Nephron progenitor cell (in vitro differentiated cells): ENCODE results near the gene THSD4.

ENCODE experiments used
- DNase-seq: peaks from one replicate; pipeline ENCODE4 v3.0.0; 2021
- H3K27ac Mint-ChIP-seq: 2 replicates; pipeline ENCODE4 v1.8.0; 2021; ENCODE audit warnings: mild to moderate bottlenecking, moderate library complexity, mixed read lengths
- H3K27me3 Mint-ChIP-seq: 2 replicates; pipeline ENCODE4 v1.8.0; 2021; ENCODE audit warnings: mild to moderate bottlenecking, low read depth, mixed read lengths; ENCODE audit not compliant: poor library complexity
- H3K36me3 Mint-ChIP-seq: 2 replicates; pipeline ENCODE4 v1.8.0; 2021; ENCODE audit warnings: low read depth, mixed read lengths
- H3K4me1 Mint-ChIP-seq: 2 replicates; pipeline ENCODE4 v1.8.0; 2021; ENCODE audit warnings: mixed read lengths
- H3K4me3 Mint-ChIP-seq: 2 replicates; pipeline ENCODE4 v1.8.0; 2021; ENCODE audit warnings: mild to moderate bottlenecking, moderate library complexity, mixed read lengths
- H3K9me3 Mint-ChIP-seq: 2 replicates; pipeline ENCODE4 v1.8.0; 2021; ENCODE audit warnings: mild to moderate bottlenecking, moderate library complexity, mixed read lengths
- CTCF ChIP-seq: fragments of 200-600 bp; sonication (generic); IDR thresholded peaks from 2 replicates; pipeline ENCODE4 v1.5.0; 2021; ENCODE audit warnings: antibody characterized with exemption

The THSD4 gene

DNA sequence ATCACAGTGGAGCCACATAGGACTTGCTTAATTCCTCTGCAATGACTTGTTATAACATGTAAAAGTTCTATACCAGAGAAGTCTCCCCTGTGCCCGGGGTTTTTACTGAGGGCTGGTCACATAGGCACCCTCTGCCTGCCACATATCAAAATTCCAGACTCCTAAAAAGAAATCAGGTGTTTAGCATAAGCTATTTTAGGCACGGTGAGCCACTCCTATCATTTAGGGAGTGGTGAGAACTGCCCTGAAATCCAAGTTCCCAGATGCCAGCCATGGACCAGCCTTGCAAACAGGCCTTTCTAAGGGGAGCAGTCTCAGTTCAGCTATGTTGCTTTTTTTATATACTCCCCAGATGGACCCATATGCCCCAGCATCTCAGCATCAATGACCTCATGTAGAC, 130.3 kb downstream of the THSD4 start:
- Mint-ChIP-seq H3K27me3 (peaks cover 3% of the 10 kb centered on the region), H3K27ac (no peak overlapping the region), H3K4me3 (no peak overlapping the region), H3K4me1 (no peaks in the 10 kb centered on the region), H3K9me3 (no peaks in the 10 kb centered on the region), H3K36me3 (peaks cover 11% of the 10 kb centered on the region)
- TF ChIP-seq CTCF, result no peak
- DNase-seq, result no peak

DNA sequence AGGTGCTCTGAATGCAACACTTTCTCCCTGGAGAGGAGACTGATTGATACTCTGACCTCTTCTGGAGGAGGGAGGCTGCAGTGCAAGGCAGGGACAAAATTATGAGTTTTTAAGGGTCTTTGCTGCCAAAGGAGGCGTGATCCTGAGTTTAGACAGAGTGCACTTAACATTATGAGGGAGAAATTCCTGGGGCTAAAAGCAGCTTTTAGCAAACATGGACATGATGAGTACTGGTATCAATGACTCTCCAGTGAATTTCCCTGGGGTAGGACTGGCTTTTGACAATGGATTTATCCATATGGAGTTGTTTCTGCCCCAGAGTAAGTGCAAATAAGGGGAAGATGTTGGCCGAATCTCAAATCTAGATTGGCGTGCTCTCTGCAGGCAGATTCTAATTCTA, 133.1 kb downstream of the THSD4 start:
- no peaks in the 10 kb centered on the region for H3K27me3 Mint-ChIP-seq
- no peak overlapping the region for H3K27ac Mint-ChIP-seq
- no peak overlapping the region for H3K4me3 Mint-ChIP-seq
- DNase-seq, result no peak
- no peak for TF ChIP-seq CTCF
- no peaks in the 10 kb centered on the region for H3K9me3 Mint-ChIP-seq
- no peaks in the 10 kb centered on the region for H3K4me1 Mint-ChIP-seq
- H3K36me3 Mint-ChIP-seq, result no peaks in the 10 kb centered on the region

GRCh38 chr15:71249986-71250385, 134.7 kb downstream of the THSD4 start:
- TF ChIP-seq CTCF, result no peak
- H3K27ac Mint-ChIP-seq, result no peak overlapping the region
- no peaks in the 10 kb centered on the region for H3K9me3 Mint-ChIP-seq
- DNase-seq, result no peak
- H3K4me1 Mint-ChIP-seq, result no peaks in the 10 kb centered on the region
- H3K27me3 Mint-ChIP-seq, result no peaks in the 10 kb centered on the region
- H3K36me3 Mint-ChIP-seq, result no peaks in the 10 kb centered on the region
- no peak overlapping the region for H3K4me3 Mint-ChIP-seq

DNA sequence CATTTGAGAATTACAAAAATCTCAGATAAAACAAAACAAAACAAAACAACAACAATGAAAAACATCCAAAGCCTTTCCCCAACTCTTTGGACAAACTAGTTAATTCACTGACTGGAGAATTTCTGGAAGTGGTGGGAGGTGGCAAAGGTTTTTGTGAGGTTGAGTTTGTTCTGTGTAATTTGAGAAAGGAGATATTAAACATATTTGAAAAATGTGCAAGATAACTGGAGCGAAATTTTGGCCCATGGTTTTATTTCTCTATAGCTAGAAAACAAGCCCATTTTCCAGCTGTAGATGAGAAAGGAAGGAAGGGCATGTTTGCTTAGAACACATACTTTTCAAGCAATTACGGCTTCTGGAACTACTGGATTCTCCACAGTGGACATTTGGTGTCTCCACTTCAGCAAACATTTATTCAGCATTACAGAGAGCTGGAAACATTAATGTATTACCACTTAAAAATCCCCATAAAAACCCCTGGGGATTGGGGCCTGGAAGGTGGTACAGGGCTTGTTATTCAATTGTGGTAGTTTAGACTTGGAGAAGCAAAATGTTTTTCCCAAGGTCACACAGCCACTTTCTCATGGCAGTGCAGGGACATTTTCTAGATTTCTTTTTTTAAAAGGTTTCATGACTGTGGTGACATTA, 135.8 kb downstream of the THSD4 start:
- TF ChIP-seq CTCF, result no peak
- no peak overlapping the region for H3K27ac Mint-ChIP-seq
- H3K4me1 Mint-ChIP-seq, result no peaks in the 10 kb centered on the region
- DNase-seq, result no peak
- H3K36me3 Mint-ChIP-seq, result no peaks in the 10 kb centered on the region
- H3K4me3 Mint-ChIP-seq, result no peak overlapping the region
- H3K9me3 Mint-ChIP-seq, result no peaks in the 10 kb centered on the region
- H3K27me3 Mint-ChIP-seq, result no peaks in the 10 kb centered on the region

DNA sequence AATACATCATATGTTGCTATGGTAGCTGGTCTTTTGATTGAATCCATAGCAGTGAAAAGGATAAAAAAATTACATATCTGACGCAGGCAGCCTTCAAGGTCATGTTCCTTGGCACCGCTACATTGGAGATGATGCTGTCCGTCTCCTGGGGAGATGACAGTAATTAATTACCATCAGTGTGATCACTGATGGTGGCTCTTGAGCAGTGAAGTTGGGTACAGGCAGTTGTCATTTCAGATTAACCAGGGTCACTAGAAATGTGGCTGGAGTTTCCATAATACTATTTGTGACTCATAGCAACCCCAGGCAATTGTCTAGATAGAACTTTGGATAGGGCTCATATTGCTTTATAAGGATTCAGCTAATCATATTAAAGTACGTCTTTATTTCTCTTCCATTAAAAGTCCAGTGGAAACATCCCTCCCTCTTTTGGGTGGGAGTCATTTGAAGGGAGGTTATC, 136.3 kb downstream of the THSD4 start:
- peak overlapping the region; percentile 10 for H3K27ac Mint-ChIP-seq
- no peak for TF ChIP-seq CTCF
- no peak for DNase-seq
- H3K36me3 Mint-ChIP-seq, result peaks cover 3% of the 10 kb centered on the region
- H3K27me3 Mint-ChIP-seq, result no peaks in the 10 kb centered on the region
- H3K4me1 Mint-ChIP-seq, result no peaks in the 10 kb centered on the region
- no peaks in the 10 kb centered on the region for H3K9me3 Mint-ChIP-seq
- H3K4me3 Mint-ChIP-seq, result no peak overlapping the region

DNA sequence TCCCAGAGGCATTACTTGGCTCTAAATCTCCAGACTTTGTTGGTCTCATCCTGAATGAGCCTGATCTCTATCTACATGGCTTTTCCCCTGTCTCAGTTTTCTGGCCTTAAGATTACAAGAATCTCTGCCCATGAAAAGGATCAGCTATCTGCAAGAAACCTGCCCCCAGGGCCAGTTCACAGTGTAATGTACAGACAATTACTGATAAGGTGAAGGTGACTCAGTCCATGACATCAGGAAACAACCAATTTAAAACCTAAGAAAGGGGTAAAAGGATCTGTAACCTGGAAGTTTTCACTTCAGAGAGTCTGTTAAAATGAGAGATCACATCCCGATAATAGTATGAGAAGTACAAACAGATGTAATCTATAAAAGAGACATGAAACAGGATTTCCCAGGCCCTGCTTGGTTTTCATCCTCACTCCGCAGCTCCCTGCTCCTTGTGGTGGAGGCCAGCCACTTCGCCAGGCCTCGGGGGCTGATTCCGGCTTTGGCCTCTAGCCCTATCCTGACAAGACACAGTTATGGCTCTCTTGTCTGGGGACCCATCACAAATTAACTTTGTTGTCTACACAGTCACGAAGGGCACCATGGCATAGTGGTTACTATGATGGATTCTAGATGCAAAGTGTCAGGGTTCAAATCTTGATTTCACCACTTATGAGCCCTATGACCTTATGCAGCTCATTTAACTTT, 136.9 kb downstream of the THSD4 start:
- Mint-ChIP-seq H3K9me3 (no peaks in the 10 kb centered on the region), H3K4me3 (no peak overlapping the region), H3K36me3 (peaks cover 5% of the 10 kb centered on the region), H3K27ac (peak overlapping the region; percentile 10), H3K27me3 (no peaks in the 10 kb centered on the region), H3K4me1 (no peaks in the 10 kb centered on the region)
- DNase-seq, result no peak
- TF ChIP-seq CTCF, result no peak
